DND-41 (cell line): ENCODE data around the gene WNT3A.

Source experiments
- ATAC-seq: fragments of 200-7000 bp; cut with Tn5 transposase; 3 replicates; pipeline ENCODE4 v1.9.1; 2021; ENCODE audit warnings: low read depth; ENCODE audit not compliant: insufficient read depth
- DNase-seq: peaks from one replicate; pipeline ENCODE4 v3.0.0-alpha.2; 2020
- H2AFZ ChIP-seq: 2 replicates; pipeline ENCODE4 v1.6.0; 2012; ENCODE audit warnings: low read depth, low read length
- H3K27ac ChIP-seq: 2 replicates; pipeline ENCODE4 v1.5.1; 2012; ENCODE audit warnings: low read length, inconsistent platforms
- H3K27me3 ChIP-seq: fragments of 200-600 bp; sonication (generic); 2 replicates; pipeline ENCODE4 v1.6.0; 2012; ENCODE audit warnings: low read length, mild to moderate bottlenecking, inconsistent platforms; ENCODE audit not compliant: insufficient read depth, poor library complexity
- H3K36me3 ChIP-seq: 2 replicates; pipeline ENCODE4 v1.5.1; 2012; ENCODE audit warnings: low read length, inconsistent platforms; ENCODE audit not compliant: insufficient read depth
- H3K4me1 ChIP-seq: 2 replicates; pipeline ENCODE4 v1.5.1; 2012; ENCODE audit warnings: mild to moderate bottlenecking, low read length; ENCODE audit not compliant: insufficient read depth
- H3K4me2 ChIP-seq: 2 replicates; pipeline ENCODE4 v1.6.0; 2012; ENCODE audit warnings: mild to moderate bottlenecking, moderate library complexity, low read length, inconsistent platforms; ENCODE audit not compliant: insufficient read depth
- H3K4me3 ChIP-seq, 2 experiments: fragments of 200-600 bp in 1 of 2; shearing (Covaris generic) in 1 of 2; 2 replicates each; pipeline ENCODE4 v1.5.1; 2012 to 2016; ENCODE audit warnings: inconsistent platforms in 2 of 2, low read length in 2 of 2, mild to moderate bottlenecking in 2 of 2, low read depth in 1 of 2, moderate library complexity in 1 of 2
- H3K79me2 ChIP-seq: 2 replicates; pipeline ENCODE4 v1.6.0; 2012; ENCODE audit warnings: low read length, inconsistent platforms; ENCODE audit not compliant: insufficient read depth
- H3K9ac ChIP-seq: 2 replicates; pipeline ENCODE4 v1.6.0; 2012; ENCODE audit warnings: low read depth, mild to moderate bottlenecking, inconsistent platforms, low read length, moderate library complexity
- H3K9me3 ChIP-seq: 2 replicates; pipeline ENCODE4 v1.5.1; 2012; ENCODE audit warnings: low read length, moderate library complexity, mild to moderate bottlenecking, inconsistent platforms; ENCODE audit not compliant: insufficient read depth, severe bottlenecking
- H4K20me1 ChIP-seq: 2 replicates; pipeline ENCODE4 v1.6.0; 2012; ENCODE audit warnings: low read length; ENCODE audit not compliant: insufficient read depth
- EZH2 ChIP-seq: IDR thresholded peaks from 3 replicates; pipeline ENCODE4 v1.6.1; 2012; ENCODE audit warnings: borderline replicate concordance, low read depth, mild to moderate bottlenecking, moderate library complexity, low read length, inconsistent platforms; ENCODE audit not compliant: severe bottlenecking
- TF ChIP-seq, protein P1 (sequence below): IDR thresholded peaks from 2 replicates; pipeline ENCODE4 v1.5.1; 2012; ENCODE audit warnings: borderline replicate concordance, low read length, moderate library complexity, mild to moderate bottlenecking; ENCODE audit not compliant: poor library complexity, severe bottlenecking; ENCODE audit errors: extremely low read depth

Gene WNT3A

DNA sequence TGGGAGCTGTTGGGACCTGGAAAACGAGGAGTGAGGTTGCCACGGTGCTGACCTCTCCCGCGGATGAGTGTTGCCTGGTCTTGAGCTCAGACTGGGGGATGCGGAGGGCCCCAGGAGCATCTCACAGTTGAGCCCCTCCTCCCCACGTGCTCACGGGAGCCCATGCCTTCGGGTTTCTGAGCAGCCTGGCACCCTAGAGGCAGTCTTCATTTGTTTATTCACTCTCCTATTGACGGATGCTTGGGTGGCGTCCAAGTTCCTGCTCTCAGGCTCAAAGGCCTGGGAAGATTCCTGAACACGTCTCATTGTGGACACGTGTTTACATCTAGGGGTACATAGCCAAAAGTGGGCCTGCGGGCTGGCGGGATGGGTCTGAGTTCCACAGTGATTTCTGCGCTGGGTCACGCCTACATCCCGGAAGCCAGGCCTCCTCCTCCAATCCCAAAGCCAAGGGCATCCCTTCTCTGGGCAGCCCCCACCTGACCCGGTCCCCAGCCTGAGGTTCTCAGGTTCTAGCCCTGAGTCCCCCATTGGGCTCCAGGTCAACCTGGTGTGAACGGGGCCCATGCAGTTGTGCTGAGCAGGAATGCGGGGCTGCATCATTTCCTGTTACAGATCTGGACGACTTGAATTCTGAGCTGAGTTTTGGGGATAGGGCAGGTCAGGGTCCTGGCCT lies 14.7 kb downstream of the WNT3A start:
- Histone ChIP-seq H3K79me2 (no peaks in the 10 kb centered on the region), H3K4me2 (no peak overlapping the region), H3K4me3 (no peak overlapping the region), H3K27ac (no peak overlapping the region), H3K27me3 (no peaks in the 10 kb centered on the region), H3K9me3 (no peaks in the 10 kb centered on the region), H3K9ac (no peak overlapping the region), H2AFZ (no peak overlapping the region), H3K4me1 (no peaks in the 10 kb centered on the region), H3K36me3 (no peaks in the 10 kb centered on the region), H4K20me1 (no peaks in the 10 kb centered on the region)
- TF ChIP-seq, protein P1, sequence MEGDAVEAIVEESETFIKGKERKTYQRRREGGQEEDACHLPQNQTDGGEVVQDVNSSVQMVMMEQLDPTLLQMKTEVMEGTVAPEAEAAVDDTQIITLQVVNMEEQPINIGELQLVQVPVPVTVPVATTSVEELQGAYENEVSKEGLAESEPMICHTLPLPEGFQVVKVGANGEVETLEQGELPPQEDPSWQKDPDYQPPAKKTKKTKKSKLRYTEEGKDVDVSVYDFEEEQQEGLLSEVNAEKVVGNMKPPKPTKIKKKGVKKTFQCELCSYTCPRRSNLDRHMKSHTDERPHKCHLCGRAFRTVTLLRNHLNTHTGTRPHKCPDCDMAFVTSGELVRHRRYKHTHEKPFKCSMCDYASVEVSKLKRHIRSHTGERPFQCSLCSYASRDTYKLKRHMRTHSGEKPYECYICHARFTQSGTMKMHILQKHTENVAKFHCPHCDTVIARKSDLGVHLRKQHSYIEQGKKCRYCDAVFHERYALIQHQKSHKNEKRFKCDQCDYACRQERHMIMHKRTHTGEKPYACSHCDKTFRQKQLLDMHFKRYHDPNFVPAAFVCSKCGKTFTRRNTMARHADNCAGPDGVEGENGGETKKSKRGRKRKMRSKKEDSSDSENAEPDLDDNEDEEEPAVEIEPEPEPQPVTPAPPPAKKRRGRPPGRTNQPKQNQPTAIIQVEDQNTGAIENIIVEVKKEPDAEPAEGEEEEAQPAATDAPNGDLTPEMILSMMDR, result no peak
- TF ChIP-seq EZH2, result no peak
- DNase-seq (no peak), ATAC-seq (no peak)

DNA sequence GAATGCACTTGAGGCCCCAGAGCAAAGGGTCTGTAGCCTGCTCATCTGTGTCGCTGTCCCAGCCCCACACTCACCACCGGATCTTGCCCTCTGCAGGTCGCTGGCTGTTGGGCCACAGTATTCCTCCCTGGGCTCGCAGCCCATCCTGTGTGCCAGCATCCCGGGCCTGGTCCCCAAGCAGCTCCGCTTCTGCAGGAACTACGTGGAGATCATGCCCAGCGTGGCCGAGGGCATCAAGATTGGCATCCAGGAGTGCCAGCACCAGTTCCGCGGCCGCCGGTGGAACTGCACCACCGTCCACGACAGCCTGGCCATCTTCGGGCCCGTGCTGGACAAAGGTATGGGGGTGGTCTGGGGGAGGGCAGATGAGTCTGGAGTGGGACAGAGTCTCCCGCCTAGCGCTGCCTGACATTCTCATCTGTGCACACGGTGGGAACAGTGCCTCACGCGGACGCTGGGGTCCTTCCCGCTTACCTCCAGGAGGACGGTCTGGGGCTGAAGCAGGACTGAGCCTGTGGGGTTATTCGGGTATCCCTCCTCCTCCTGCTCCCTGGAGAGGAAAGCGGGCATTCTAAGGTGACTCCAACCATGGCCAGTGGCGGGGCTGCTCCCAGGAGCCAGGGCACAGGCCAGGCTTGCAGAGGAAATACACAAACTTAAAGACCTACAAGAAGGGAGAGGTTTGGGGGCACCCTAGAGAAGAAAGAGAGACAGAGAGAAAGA lies 15.9 kb downstream of the WNT3A start:
- no peak overlapping the region for H3K27ac ChIP-seq
- no peak overlapping the region for H3K4me2 ChIP-seq
- ATAC-seq, result no peak
- H4K20me1 ChIP-seq, result no peaks in the 10 kb centered on the region
- H3K27me3 ChIP-seq, result no peaks in the 10 kb centered on the region
- no peaks in the 10 kb centered on the region for H3K79me2 ChIP-seq
- TF ChIP-seq, protein P1, result no peak
- no peak for TF ChIP-seq EZH2
- H3K9me3 ChIP-seq, result no peaks in the 10 kb centered on the region
- no peak for DNase-seq
- no peaks in the 10 kb centered on the region for H3K36me3 ChIP-seq
- no peak overlapping the region for H3K4me3 ChIP-seq
- H3K4me1 ChIP-seq, result no peaks in the 10 kb centered on the region
- no peak overlapping the region for H3K9ac ChIP-seq
- no peak overlapping the region for H2AFZ ChIP-seq

DNA sequence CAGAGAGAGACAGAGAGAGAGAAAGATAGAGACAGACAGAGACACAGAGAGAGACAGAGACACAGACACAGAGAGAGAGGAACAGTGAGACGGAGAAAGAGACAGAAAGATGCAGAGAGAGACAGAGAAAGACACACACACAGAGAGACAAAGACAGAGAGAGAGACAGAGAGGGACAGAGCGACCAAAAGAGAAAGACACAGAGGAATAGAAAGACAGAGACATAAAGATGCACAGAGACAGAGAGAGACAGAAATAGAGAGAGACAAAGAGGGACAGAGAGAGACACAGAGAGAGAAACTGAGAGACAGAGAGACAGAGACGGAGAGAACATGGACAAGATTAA lies 16.5 kb downstream of the WNT3A start:
- Histone ChIP-seq H3K9ac (no peak overlapping the region), H3K4me1 (no peaks in the 10 kb centered on the region), H3K36me3 (no peaks in the 10 kb centered on the region), H3K4me2 (no peak overlapping the region), H3K9me3 (no peaks in the 10 kb centered on the region), H3K27me3 (no peaks in the 10 kb centered on the region), H3K27ac (no peak overlapping the region), H4K20me1 (no peaks in the 10 kb centered on the region), H3K4me3 (no peak overlapping the region), H2AFZ (no peak overlapping the region), H3K79me2 (no peaks in the 10 kb centered on the region)
- ATAC-seq, result no peak
- no peak for TF ChIP-seq EZH2
- TF ChIP-seq, protein P1, result no peak
- no peak for DNase-seq
